IPS DF 4.7 (cell line): ENCODE results near the gene HUS1.
"Not testable (repeated sequence)": the region's sequence is repeated elsewhere in the genome, so short reads cannot be mapped to it uniquely, and the experiment has no call there.

Source experiments
- DNase-seq: peaks from one replicate; pipeline ENCODE4 v3.0.0-alpha.2; 2013; ENCODE audit warnings: low spot score; ENCODE audit errors: extremely low read depth

The HUS1 gene

GRCh38 chr7:47945261-47946015 lies 34.0 kb downstream of the HUS1 start:
- DNase-seq: no peak

DNA sequence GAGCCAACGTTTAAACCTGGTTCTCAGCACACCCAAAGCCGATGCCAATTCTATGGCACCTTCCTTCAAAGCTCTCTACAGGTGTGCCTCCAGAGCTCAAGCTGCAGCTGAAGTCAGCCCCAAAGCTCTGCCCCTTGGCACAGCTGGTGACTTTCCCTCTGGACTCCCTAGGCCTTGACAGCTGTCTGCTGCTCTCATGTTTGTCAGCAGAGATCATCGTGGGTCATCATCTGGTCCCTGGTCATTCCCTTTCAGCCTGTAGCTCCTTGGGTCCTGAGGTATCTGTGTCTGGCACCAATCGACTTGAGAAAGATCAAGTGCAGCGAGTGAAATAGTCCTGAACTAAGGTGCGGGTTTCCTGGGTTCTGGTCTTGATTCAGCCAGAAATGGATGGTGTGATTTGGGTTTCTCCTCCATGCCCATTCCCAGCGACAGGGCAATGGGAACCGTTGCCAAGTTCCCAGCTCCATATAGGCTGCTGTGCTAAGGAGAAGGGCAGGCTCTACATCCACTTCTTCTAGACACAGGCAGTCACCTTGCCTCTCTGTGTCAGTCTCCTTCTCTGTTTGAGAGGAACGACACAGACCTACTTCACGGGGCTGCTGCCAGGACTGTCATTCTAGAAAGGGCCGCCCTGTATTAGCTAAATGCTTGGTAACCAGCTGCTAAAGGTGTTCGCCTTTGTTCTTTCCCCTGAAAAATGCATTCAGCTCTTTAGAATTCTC lies 34.7 kb downstream of the HUS1 start:
- no peak for DNase-seq

DNA sequence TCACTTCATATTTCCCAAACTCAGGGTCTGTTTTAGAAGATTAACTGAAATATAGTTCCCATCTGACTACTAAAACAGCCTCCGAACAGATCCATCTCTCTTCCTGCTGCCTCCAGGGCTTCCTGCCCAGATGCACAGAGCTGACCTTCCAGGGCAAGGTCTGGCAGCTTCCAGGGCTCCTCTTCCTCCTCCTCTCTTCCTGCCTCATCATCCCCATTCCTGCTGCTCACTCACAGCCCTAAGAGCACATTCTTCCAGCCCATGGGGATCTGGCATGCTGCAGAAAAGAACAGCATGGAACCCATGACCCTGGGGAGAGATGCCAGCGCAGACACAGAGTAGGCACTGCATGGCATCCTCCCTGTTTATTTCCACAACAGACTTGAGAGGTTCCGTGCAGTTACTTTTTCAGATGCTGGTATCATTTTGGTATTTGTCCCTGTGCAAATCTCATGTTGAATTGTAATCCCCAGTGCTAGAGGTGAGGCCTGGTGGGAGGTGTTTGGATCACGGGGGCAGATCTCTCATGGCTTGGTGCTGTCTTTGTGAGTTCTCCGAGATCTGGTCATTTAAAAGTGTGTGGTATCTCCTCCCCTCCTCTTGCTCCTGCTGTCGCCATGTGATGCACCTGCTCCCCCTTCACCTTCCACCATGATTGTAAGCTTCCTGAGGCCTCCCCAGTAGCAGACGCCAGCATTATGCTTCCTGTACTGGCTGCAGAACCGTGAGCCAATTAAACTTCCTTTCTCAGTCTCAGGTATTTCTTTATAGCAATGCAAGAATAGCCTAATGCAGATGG lies 35.5 kb downstream of the HUS1 start:
- no peak for DNase-seq

DNA sequence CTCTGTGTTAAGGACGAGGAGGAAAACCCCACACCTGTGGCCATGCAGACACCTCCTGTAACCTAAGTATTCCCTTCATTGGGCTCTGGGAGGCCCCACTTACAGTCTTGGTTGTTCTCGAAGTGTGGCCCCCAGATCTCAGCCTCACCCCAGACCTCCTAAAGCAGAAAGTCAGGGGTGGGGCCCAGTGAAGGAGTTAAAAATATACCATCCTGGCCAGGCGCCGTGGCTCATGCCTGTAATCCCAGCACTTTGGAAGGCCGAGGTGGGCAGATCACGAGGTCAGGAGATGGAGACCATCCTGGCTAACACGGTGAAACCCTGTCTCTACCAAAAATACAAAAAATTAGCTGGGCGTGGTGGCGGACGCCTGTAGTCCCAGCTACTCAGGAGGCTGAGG lies 36.8 kb downstream of the HUS1 start:
- not testable (repeated sequence) for DNase-seq

- DNase-seq: no peak
These were observed 37.3 kb downstream of the HUS1 start for GRCh38 chr7:47942132-47942531.

- DNase-seq: no peak
These were observed 38.1 kb downstream of the HUS1 start for GRCh38 chr7:47941136-47941844.

DNA sequence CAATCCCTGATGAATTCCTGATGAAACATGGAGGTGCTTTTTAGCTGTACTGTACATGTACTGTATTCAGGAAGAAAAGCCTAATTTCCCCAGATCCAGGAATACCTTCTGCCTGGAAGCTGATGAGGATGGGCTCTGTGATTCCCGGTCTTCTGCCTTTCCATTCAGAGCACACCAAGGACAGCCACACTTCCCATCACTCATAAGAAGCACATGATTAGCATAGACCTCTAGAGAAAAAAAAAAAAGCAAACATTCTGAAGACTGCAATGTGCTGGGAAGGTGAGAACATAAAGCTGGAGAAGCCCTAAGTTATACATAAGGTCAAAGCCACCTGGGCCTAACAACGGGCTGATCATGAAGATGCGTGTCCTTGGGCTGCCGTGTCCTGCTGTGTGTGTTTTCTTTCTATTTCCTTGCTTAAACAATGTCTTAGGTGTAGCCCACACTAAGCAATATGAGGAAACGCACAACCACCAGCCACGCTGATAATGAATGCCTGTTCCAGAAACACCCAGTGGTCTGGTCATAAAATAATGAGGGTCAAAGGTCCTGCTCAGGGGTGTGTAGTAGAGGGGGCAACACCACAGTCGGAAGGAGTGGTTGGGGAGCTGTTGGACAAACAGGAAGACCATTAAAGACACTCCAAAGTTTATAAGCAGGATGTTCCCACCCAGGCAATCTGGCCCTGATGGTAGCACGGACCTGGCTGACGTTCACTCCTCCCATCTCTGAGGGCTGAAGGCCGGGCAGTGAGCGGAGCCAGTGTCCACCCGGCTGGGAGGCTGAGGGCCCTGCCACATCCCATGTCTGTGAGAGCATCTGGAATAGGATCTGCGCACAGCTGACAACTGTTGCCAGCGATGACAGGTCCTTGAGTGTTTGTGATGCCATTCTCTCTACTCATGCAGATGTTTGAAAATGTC lies 39.1 kb downstream of the HUS1 start:
- no peak for DNase-seq

- no peak for DNase-seq
These were observed 39.9 kb downstream of the HUS1 start for GRCh38 chr7:47939425-47940036.

DNA sequence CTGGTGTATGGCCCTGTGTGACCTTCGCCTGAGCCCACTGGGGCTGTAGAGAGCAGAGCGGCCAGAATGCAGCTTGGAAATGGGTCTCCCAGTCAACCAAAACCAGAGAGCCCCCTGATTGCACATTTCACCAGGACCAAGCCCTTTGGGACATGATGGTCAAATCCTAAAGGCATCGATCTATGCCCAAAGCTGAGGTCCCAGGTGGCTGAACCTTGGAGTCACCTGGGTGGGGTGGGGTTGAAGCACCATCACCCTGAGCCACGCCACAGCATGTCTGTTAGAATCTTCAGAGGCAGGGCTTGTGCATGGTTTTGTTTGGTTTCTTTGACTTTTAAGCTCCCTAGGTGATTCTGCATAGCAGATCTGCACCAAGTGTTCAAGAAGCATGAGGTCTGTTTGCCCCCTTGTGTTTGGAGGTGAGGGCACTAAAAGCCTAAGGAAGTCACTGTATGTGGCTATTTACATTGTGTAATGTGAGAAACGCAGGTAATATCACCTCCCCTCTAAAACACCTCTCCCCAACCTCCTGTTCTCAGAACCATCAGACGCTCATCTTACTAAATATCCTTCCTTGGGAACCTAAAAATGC lies 40.7 kb downstream of the HUS1 start:
- DNase-seq: no peak

GRCh38 chr7:47937711-47938573 lies 41.5 kb downstream of the HUS1 start:
- DNase-seq: no peak

GRCh38 chr7:47937065-47937687 lies 42.2 kb downstream of the HUS1 start:
- no peak for DNase-seq

- no peak for DNase-seq
These were observed 43.1 kb downstream of the HUS1 start for GRCh38 chr7:47936323-47936722.

DNA sequence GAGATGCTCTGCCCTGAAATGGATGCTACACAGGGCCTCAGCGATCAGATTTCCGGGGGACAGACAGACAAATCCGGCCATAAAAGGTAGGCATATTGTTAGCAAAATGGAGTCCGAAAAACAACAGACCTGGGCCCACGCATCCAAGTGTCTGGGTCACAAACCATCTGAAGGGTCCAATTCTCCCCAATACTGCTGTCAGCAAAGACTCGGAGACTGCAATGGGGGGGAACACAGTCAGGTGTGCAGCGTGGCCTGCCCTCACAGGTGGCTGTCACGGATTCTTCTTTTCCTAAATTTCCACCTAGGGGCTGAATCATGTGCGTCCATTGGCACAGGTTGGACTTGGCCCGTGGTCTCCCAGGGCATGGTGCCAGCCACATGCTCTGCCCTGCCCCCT lies 44.1 kb downstream of the HUS1 start:
- no peak for DNase-seq

- no peak for DNase-seq
These were observed 44.6 kb downstream of the HUS1 start for GRCh38 chr7:47934831-47935230.

DNA sequence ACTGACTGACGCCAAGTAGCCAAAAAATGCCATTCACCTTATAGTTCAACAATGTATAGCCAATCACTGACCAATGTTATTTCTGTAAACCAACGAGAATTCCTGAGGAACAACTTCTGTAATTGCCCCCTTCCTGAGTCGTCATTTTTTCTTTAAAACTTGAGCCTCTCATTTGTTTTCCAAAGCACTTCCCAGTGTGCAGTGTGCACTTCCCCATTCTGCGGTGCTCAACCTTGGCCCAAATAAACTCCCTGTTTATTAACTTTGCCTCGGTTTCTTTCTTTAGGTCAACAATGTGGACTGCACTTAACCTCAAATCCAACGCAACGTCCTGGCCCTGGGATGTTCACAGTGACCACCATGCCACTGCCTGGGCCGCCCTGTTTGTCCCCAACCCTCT lies 46.2 kb downstream of the HUS1 start:
- DNase-seq: no peak

DNA sequence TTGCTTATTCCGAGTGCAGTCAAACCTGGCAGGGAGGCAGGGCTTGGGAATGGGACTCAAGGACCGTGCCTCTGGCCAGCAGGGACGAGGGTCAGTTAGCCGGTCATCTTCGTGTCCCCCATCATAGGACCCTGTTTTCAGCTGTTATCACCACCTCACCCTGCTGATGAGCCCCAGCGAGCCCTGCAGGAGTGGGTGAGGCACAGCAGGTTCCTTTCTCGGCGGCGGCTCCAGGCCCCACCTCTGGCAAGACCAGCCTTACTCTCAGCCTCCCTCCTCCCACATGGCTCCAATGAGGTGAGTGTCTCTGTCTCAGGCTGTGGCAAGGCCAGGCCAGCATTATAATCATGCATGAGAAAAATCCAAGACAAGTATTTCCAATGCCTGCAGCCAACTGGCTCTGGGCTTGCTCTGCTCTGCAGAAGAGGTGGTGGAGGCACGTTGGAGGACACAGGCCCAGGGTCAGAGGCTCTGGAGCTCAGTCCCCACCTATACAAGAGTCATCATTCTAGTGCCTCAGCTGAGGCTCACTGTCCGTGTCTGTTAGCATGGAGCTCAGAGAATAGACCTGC lies 46.9 kb downstream of the HUS1 start:
- DNase-seq: no peak

GRCh38 chr7:47932016-47932415 lies 47.4 kb downstream of the HUS1 start:
- no peak for DNase-seq
